HepG2 (cell line): ENCODE data around the gene SERINC1. TPM values are rescaled to one million over a fixed set of nuclear protein-coding genes. Genes with fewer than 3 reads are reported as not detected.

Source experiments
- CHCHD3 ChIP-seq: sonication (generic); formaldehyde crosslinking; IDR thresholded peaks from 2 replicates; pipeline ENCODE4 v1.8.0; 2022; ENCODE audit warnings: mild to moderate bottlenecking, missing genetic modification reagents, moderate library complexity
- FOXK1 ChIP-seq: sonication (generic); formaldehyde crosslinking; IDR thresholded peaks from 2 replicates; pipeline ENCODE4 v1.4.0; 2020; ENCODE audit warnings: low read depth, missing genetic modification reagents, borderline replicate concordance
- KLF6 ChIP-seq: IDR thresholded peaks from 2 replicates; pipeline ENCODE4 v1.8.0; 2016; ENCODE audit warnings: missing biosample characterization, missing genetic modification reagents
- PTBP1 ChIP-seq: fragments of 200-400 bp; formaldehyde crosslinking; IDR thresholded peaks from 2 replicates; pipeline ENCODE4 v1.6.1; 2018; ENCODE audit warnings: low read length, low read depth; ENCODE audit not compliant: poor library complexity, severe bottlenecking
- ZNF296 ChIP-seq: sonication (generic); formaldehyde crosslinking; conservative IDR thresholded peaks from 2 replicates; pipeline ENCODE4 v1.5.0; 2020; ENCODE audit warnings: mild to moderate bottlenecking, missing genetic modification reagents
- ZNF878 ChIP-seq: sonication (generic); formaldehyde crosslinking; IDR thresholded peaks from 2 replicates; pipeline ENCODE4 v1.8.1; 2023; ENCODE audit warnings: mild to moderate bottlenecking, missing genetic modification reagents, moderate library complexity
- ZNF879 ChIP-seq: sonication (generic); formaldehyde crosslinking; IDR thresholded peaks from 2 replicates; pipeline ENCODE4 v1.8.1; 2023; ENCODE audit warnings: missing genetic modification reagents
- polyA plus RNA-seq, 8 experiments: library from polyadenylated mRNA; depleted of rRNA in 3 of 8; stranded (reverse) in 7 of 8; unstranded in 1 of 8; fragments of >200 nt; fragmentation: Illumina TruSeq in 4 of 8; extraction: Trizol in 4 of 8; gene quantifications; 2 replicates each; pipeline versions ENCODE4 v1.2.1 to v1.2.3, GENCODE V29; 2011 to 2016; ENCODE audit warnings: low read depth in 4 of 8, missing spikeins in 1 of 8, mixed read lengths in 1 of 8; ENCODE audit not compliant: insufficient read depth in 1 of 8
- total RNA-seq, 5 experiments: library from RNA; depleted of rRNA; stranded (reverse); fragments of >200 nt; fragmentation: Illumina TruSeq; extraction: Trizol; gene quantifications; 2 replicates each; pipeline ENCODE4 v1.2.3, GENCODE V29; 2016; ENCODE audit warnings: low read depth in 1 of 5
- TF ChIP-seq, protein P1 (sequence below): sonication (generic); formaldehyde crosslinking; IDR thresholded peaks from 2 replicates; pipeline ENCODE4 v1.9.0; 2021; ENCODE audit warnings: missing genetic modification reagents, borderline replicate concordance
- TF ChIP-seq, protein P2 (sequence below), 2 experiments: sonication (generic) in 1 of 2; formaldehyde crosslinking in 1 of 2; IDR thresholded peaks; 2 replicates each; pipeline versions ENCODE4 v1.6.1 to v1.9.0; 2014 to 2022; ENCODE audit warnings: antibody characterized with exemption in 1 of 2, borderline replicate concordance in 1 of 2, inconsistent platforms in 1 of 2, low read depth in 1 of 2, missing genetic modification reagents in 1 of 2

The SERINC1 gene
- total and polyA plus RNA-seq, 2 of the 13 experiments (the other 11 are each of a cell fraction or from before 2014, with no cell fraction given): 93.5 to 112 TPM

DNA sequence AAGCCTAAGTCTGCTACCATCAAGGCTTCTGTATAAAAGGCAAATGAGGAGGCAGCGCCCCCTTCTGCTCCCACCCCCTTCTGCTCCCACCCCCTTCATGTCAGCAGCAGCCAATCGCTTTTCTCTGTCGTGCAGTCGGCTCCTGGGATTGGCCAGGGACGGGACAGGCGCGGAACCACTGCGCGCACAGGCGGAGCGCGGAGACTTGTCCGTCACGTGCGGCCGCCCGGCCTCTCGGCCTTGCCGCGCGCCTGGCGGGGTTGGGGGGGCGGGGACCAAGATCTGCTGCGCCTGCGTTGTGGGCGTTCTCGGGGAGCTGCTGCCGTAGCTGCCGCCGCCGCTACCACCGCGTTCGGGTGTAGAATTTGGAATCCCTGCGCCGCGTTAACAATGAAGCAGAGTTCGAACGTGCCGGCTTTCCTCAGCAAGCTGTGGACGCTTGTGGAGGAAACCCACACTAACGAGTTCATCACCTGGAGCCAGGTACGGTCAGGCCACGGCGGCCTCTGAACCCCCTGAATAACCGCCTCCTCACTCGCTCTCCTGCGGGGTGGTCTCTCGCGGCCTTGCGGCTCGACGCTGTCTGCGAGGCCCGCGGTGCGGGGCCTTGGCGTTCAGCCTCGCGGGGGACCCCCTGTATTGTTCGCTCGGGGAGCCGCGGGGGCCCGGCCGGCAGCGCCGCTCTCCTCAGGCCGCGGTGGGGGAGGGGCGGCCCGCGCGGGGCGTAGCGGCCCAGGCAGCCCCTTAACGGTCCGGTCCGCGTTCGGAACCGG lies 72.1 kb downstream of the SERINC1 start, which contains the start of gene HSF2 (continued):
- TF ChIP-seq, protein P1, sequence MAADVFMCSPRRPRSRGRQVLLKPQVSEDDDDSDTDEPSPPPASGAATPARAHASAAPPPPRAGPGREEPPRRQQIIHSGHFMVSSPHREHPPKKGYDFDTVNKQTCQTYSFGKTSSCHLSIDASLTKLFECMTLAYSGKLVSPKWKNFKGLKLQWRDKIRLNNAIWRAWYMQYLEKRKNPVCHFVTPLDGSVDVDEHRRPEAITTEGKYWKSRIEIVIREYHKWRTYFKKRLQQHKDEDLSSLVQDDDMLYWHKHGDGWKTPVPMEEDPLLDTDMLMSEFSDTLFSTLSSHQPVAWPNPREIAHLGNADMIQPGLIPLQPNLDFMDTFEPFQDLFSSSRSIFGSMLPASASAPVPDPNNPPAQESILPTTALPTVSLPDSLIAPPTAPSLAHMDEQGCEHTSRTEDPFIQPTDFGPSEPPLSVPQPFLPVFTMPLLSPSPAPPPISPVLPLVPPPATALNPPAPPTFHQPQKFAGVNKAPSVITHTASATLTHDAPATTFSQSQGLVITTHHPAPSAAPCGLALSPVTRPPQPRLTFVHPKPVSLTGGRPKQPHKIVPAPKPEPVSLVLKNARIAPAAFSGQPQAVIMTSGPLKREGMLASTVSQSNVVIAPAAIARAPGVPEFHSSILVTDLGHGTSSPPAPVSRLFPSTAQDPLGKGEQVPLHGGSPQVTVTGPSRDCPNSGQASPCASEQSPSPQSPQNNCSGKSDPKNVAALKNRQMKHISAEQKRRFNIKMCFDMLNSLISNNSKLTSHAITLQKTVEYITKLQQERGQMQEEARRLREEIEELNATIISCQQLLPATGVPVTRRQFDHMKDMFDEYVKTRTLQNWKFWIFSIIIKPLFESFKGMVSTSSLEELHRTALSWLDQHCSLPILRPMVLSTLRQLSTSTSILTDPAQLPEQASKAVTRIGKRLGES (CRISPR knock-in tag): no peak; the same call in 1 of the 2 replicates
- no peak for TF ChIP-seq ZNF878 (CRISPR knock-in tag)
- TF ChIP-seq ZNF879 (CRISPR knock-in tag): peak; percentile 81; the same call in 1 of the 2 replicates
- no peak for TF ChIP-seq FOXK1 (CRISPR knock-in tag)
- TF ChIP-seq, protein P2, sequence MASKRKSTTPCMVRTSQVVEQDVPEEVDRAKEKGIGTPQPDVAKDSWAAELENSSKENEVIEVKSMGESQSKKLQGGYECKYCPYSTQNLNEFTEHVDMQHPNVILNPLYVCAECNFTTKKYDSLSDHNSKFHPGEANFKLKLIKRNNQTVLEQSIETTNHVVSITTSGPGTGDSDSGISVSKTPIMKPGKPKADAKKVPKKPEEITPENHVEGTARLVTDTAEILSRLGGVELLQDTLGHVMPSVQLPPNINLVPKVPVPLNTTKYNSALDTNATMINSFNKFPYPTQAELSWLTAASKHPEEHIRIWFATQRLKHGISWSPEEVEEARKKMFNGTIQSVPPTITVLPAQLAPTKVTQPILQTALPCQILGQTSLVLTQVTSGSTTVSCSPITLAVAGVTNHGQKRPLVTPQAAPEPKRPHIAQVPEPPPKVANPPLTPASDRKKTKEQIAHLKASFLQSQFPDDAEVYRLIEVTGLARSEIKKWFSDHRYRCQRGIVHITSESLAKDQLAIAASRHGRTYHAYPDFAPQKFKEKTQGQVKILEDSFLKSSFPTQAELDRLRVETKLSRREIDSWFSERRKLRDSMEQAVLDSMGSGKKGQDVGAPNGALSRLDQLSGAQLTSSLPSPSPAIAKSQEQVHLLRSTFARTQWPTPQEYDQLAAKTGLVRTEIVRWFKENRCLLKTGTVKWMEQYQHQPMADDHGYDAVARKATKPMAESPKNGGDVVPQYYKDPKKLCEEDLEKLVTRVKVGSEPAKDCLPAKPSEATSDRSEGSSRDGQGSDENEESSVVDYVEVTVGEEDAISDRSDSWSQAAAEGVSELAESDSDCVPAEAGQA (IDR thresholded peaks at IDR 0.05; ENCODE audit: low read depth): no peak; the same call in 1 of the 2 replicates
- TF ChIP-seq, protein P2 (CRISPR knock-in tag; IDR thresholded peaks at IDR 0.05; ENCODE audit: borderline replicate concordance): peak; percentile 81; the same call in 1 of the 2 replicates
- TF ChIP-seq CHCHD3 (CRISPR knock-in tag): peak; percentile 90
- TF ChIP-seq ZNF296 (CRISPR knock-in tag): no peak
- TF ChIP-seq KLF6 (CRISPR knock-in tag): peak; percentile 78
- no peak for TF ChIP-seq PTBP1
